ENCODE data around the gene KRT20. TPM values are rescaled to one million over a fixed set of nuclear protein-coding genes. Genes with fewer than 3 reads are reported as not detected.

The KRT20 gene
- total and polyA plus RNA-seq, 2 of the 4 experiments (the other 2 are of a cell fraction) = not detected

GRCh38 chr17:40846515-40847144 lies 38.4 kb downstream of the KRT20 start:
- no peak overlapping the region for H3K4ac ChIP-seq (ENCODE audit: low read depth, low read length)
- no peak overlapping the region for H3K9ac ChIP-seq (ENCODE audit: low read depth, low read length)
- H3K14ac ChIP-seq (replicated peaks; ENCODE audit: low read depth, low read length) = 0 out of 2 replicates have a peak overlapping the region, but pooled peaks have one; percentile 29
- H3K9me1 ChIP-seq (ENCODE audit: insufficient read depth, low read length) = 0 out of 2 replicates have a peak, but pooled peaks cover 2% of the 10 kb centered on the region
- no peak overlapping the region for H3K27ac ChIP-seq (ENCODE audit: insufficient read depth, low read length)
- H4K20me1 ChIP-seq (ENCODE audit: insufficient read depth, low read length) = no peaks in the 10 kb centered on the region
- H2BK15ac ChIP-seq (ENCODE audit: low read depth, low read length) = no peak overlapping the region
- in situ Hi-C loops (cut with MboI; ENCODE audit: low sequenced_read_pairs) (no loop called here), dilution Hi-C loops (cut with HindIII; ENCODE audit: low sequenced_read_pairs, unreplicated experiment) (no loop called here), intact Hi-C loops (cut with micrococcal nuclease) (no loop called here)
- DNase-seq (no peak), ATAC-seq (ENCODE audit: low read depth) (no peak)
- POLR2A ChIA-PET (ENCODE audit: unreplicated experiment) = no interaction called here
- no peaks in the 10 kb centered on the region for H3K9me3 ChIP-seq (ENCODE audit: control insufficient read depth, insufficient read depth, low read length)
- no peak overlapping the region for H2AK5ac ChIP-seq (ENCODE audit: low read depth, low read length)
- TF ChIP-seq FOS (IDR thresholded peaks at IDR 0.05; ENCODE audit: low read depth, low read length) (no peak), POLR2A (IDR thresholded peaks at IDR 0.05; ENCODE audit: low read depth, low read length) (no peak), RFX5 (IDR thresholded peaks at IDR 0.05; ENCODE audit: low read depth, low read length) (no peak), MAZ (IDR thresholded peaks at IDR 0.05; ENCODE audit: borderline replicate concordance, low read depth, low read length) (no peak), BHLHE40 (IDR thresholded peaks at IDR 0.05; ENCODE audit: low read depth, low read length) (no peak), SMC3 (IDR thresholded peaks at IDR 0.05; ENCODE audit: low read depth, low read length) (no peak), CHD1 (IDR thresholded peaks at IDR 0.05; ENCODE audit: low read depth, low read length) (no peak), MAFK (IDR thresholded peaks at IDR 0.05; ENCODE audit: low read depth, low read length) (no peak), NFE2L2 (IDR thresholded peaks at IDR 0.05; ENCODE audit: low read depth, low read length) (no peak)
- TF ChIP-seq, protein P1, sequence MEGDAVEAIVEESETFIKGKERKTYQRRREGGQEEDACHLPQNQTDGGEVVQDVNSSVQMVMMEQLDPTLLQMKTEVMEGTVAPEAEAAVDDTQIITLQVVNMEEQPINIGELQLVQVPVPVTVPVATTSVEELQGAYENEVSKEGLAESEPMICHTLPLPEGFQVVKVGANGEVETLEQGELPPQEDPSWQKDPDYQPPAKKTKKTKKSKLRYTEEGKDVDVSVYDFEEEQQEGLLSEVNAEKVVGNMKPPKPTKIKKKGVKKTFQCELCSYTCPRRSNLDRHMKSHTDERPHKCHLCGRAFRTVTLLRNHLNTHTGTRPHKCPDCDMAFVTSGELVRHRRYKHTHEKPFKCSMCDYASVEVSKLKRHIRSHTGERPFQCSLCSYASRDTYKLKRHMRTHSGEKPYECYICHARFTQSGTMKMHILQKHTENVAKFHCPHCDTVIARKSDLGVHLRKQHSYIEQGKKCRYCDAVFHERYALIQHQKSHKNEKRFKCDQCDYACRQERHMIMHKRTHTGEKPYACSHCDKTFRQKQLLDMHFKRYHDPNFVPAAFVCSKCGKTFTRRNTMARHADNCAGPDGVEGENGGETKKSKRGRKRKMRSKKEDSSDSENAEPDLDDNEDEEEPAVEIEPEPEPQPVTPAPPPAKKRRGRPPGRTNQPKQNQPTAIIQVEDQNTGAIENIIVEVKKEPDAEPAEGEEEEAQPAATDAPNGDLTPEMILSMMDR (conservative IDR thresholded peaks at IDR 0.05; ENCODE audit: low read depth, low read length) = no peak
- H2AFZ ChIP-seq (replicated peaks; ENCODE audit: low read length, poor library complexity) = no peak overlapping the region
- no peak overlapping the region for H2BK5ac ChIP-seq (ENCODE audit: low read depth, low read length, poor library complexity, severe bottlenecking)
- peaks cover 5% of the 10 kb centered on the region; the same call in 1 of the 2 replicates for H3K4me1 ChIP-seq (ENCODE audit: control insufficient read depth, insufficient read depth, low read length)
- no peaks in the 10 kb centered on the region for H3K36me3 ChIP-seq (ENCODE audit: control insufficient read depth, insufficient read depth, low read length)
- no peak overlapping the region for H4K91ac ChIP-seq (ENCODE audit: insufficient read depth, low read depth, low read length)
- CTCF ChIA-PET = no interaction called here
- H3K4me3 ChIP-seq (ENCODE audit: insufficient read depth, low read depth, low read length) = no peak overlapping the region
- no TSS peak for BruUV-seq (replicated peaks)
- H2BK20ac ChIP-seq (ENCODE audit: low read depth, low read length) = no peak overlapping the region
- no peak overlapping the region for H2AK9ac ChIP-seq (replicated peaks; ENCODE audit: low read depth, low read length, poor library complexity)
- no peaks in the 10 kb centered on the region for H3K79me1 ChIP-seq (ENCODE audit: low read depth in 1 of 2, low read length in 2 of 2)
- H3K56ac ChIP-seq (ENCODE audit: extremely low read depth, insufficient read depth, low read length) = no peak overlapping the region; the same call in 1 of the 2 replicates
- no peak overlapping the region for H3K4me2 ChIP-seq (ENCODE audit: low read depth, low read length)
- H3K18ac ChIP-seq (ENCODE audit: low read depth, low read length) = no peak overlapping the region
- H4K8ac ChIP-seq (ENCODE audit: low read depth in 2 of 2, low read length in 2 of 2) = no peak overlapping the region
- H3K27me3 ChIP-seq (ENCODE audit: control insufficient read depth, insufficient read depth, low read length) = no peaks in the 10 kb centered on the region; the same call in 1 of the 2 replicates
- H4K5ac ChIP-seq (ENCODE audit: low read depth, low read length) = no peak overlapping the region
- no peak overlapping the region for H3K23ac ChIP-seq (ENCODE audit: low read depth, low read length)
- no peak overlapping the region for H2BK120ac ChIP-seq (ENCODE audit: low read depth, low read length)
- no CpG with 5 or more reads among the region's 1 CpG for WGBS, 2 experiments (ENCODE audit: extremely low coverage in 2 of 2, insufficient read length in 1 of 2)
